ENCODE data around the gene AADAT.
"Not testable (repeated sequence)": the region's sequence is repeated elsewhere in the genome, so short reads cannot be mapped to it uniquely, and the experiment has no call there.

The AADAT gene

DNA sequence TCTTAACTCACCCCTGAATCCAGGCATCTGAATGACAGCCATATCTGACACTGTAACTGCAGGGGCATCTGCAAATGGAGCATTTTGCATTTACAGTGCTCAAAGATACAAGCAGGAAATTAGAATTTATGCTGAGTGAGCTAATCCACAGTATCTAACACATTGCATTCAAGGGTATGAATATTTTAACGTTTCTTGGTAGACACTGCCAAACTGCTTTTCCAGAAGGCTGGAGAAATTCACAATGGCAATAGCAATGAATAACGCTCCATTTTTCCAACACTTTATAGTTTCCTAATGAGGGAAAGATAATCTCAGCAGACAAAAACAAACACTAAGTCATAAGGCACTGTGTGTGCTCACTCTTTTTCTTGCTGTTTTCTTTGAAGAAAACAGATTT, 30.9 kb downstream of the AADAT start:
- Histone ChIP-seq H3K27me3 (ENCODE audit: insufficient read depth, low read length) (no peaks in the 10 kb centered on the region), H3K36me3 (ENCODE audit: insufficient read depth, low read length) (no peaks in the 10 kb centered on the region; the same call in 1 of the 2 replicates), H2AFZ (ENCODE audit: low read length, unreplicated experiment) (no peak overlapping the region), H3K79me2 (ENCODE audit: control insufficient read depth, insufficient read depth, low read length, unreplicated experiment) (no peaks in the 10 kb centered on the region), H3K4me3 (ENCODE audit: low read depth, low read length) (no peak overlapping the region), H3K4me1 (ENCODE audit: control insufficient read depth, insufficient read depth, low read length, unreplicated experiment) (no peaks in the 10 kb centered on the region), H3K27ac (ENCODE audit: low read depth, low read length) (no peak overlapping the region)

GRCh38 chr4:170057866-170058265, 31.9 kb downstream of the AADAT start:
- H3K4me1 ChIP-seq (ENCODE audit: control insufficient read depth, insufficient read depth, low read length, unreplicated experiment), result no peaks in the 10 kb centered on the region
- H3K27ac ChIP-seq (ENCODE audit: low read depth, low read length), result no peak overlapping the region
- no peak overlapping the region for H2AFZ ChIP-seq (ENCODE audit: low read length, unreplicated experiment)
- no peaks in the 10 kb centered on the region for H3K36me3 ChIP-seq (ENCODE audit: insufficient read depth, low read length)
- H3K79me2 ChIP-seq (ENCODE audit: control insufficient read depth, insufficient read depth, low read length, unreplicated experiment), result no peaks in the 10 kb centered on the region
- no peaks in the 10 kb centered on the region for H3K27me3 ChIP-seq (ENCODE audit: insufficient read depth, low read length)
- H3K4me3 ChIP-seq (ENCODE audit: low read depth, low read length), result no peak overlapping the region

GRCh38 chr4:170052919-170053318, 36.8 kb downstream of the AADAT start:
- H2AFZ ChIP-seq (ENCODE audit: low read length, unreplicated experiment), result no peak overlapping the region
- no peak overlapping the region for H3K27ac ChIP-seq (ENCODE audit: low read depth, low read length)
- H3K4me1 ChIP-seq (ENCODE audit: control insufficient read depth, insufficient read depth, low read length, unreplicated experiment), result no peaks in the 10 kb centered on the region
- H3K36me3 ChIP-seq (ENCODE audit: insufficient read depth, low read length), result no peaks in the 10 kb centered on the region
- H3K4me3 ChIP-seq (ENCODE audit: low read depth, low read length), result no peak overlapping the region
- no peaks in the 10 kb centered on the region for H3K79me2 ChIP-seq (ENCODE audit: control insufficient read depth, insufficient read depth, low read length, unreplicated experiment)
- no peaks in the 10 kb centered on the region for H3K27me3 ChIP-seq (ENCODE audit: insufficient read depth, low read length)

- Histone ChIP-seq H3K27me3 (ENCODE audit: insufficient read depth, low read length) (no peaks in the 10 kb centered on the region), H3K4me1 (ENCODE audit: control insufficient read depth, insufficient read depth, low read length, unreplicated experiment) (no peaks in the 10 kb centered on the region), H3K36me3 (ENCODE audit: insufficient read depth, low read length) (no peaks in the 10 kb centered on the region), H3K4me3 (ENCODE audit: low read depth, low read length) (no peak overlapping the region), H3K27ac (ENCODE audit: low read depth, low read length) (no peak overlapping the region), H2AFZ (ENCODE audit: low read length, unreplicated experiment) (no peak overlapping the region), H3K79me2 (ENCODE audit: control insufficient read depth, insufficient read depth, low read length, unreplicated experiment) (no peaks in the 10 kb centered on the region)
Measured at GRCh38 chr4:170051402-170051801, 38.4 kb downstream of the AADAT start.

GRCh38 chr4:170049766-170050165, 40.0 kb downstream of the AADAT start:
- no peaks in the 10 kb centered on the region for H3K4me1 ChIP-seq (ENCODE audit: control insufficient read depth, insufficient read depth, low read length, unreplicated experiment)
- H3K4me3 ChIP-seq (ENCODE audit: low read depth, low read length), result no peak overlapping the region
- no peak overlapping the region for H3K27ac ChIP-seq (ENCODE audit: low read depth, low read length)
- H3K79me2 ChIP-seq (ENCODE audit: control insufficient read depth, insufficient read depth, low read length, unreplicated experiment), result no peaks in the 10 kb centered on the region
- H2AFZ ChIP-seq (ENCODE audit: low read length, unreplicated experiment), result no peak overlapping the region
- no peaks in the 10 kb centered on the region for H3K36me3 ChIP-seq (ENCODE audit: insufficient read depth, low read length)
- no peaks in the 10 kb centered on the region for H3K27me3 ChIP-seq (ENCODE audit: insufficient read depth, low read length)

GRCh38 chr4:170047771-170048354, 41.9 kb downstream of the AADAT start:
- H2AFZ ChIP-seq (ENCODE audit: low read length, unreplicated experiment), result no peak overlapping the region
- no peaks in the 10 kb centered on the region for H3K4me1 ChIP-seq (ENCODE audit: control insufficient read depth, insufficient read depth, low read length, unreplicated experiment)
- no peaks in the 10 kb centered on the region for H3K27me3 ChIP-seq (ENCODE audit: insufficient read depth, low read length)
- no peak overlapping the region for H3K4me3 ChIP-seq (ENCODE audit: low read depth, low read length)
- no peaks in the 10 kb centered on the region for H3K79me2 ChIP-seq (ENCODE audit: control insufficient read depth, insufficient read depth, low read length, unreplicated experiment)
- H3K36me3 ChIP-seq (ENCODE audit: insufficient read depth, low read length), result no peaks in the 10 kb centered on the region
- H3K27ac ChIP-seq (ENCODE audit: low read depth, low read length), result no peak overlapping the region

DNA sequence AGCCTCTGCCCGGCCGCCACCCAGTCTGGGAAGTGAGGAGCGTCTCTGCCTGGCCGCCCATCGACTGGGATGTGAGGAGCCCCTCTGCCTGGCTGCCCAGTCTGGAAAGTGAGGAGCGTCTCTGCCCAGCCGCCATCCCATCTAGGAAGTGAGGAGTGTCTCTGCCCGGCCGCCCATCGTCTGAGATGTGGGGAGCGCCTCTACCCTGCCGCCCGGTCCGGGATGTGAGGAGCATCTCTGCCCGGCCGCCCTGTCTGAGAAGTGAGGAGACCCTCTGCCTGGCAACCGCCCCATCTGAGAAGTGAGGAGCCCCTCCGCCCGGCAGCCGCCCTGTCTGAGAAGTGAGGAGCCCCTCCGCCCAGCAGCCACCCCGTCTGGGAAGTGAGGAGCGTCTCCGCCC, 43.6 kb downstream of the AADAT start:
- H3K36me3 ChIP-seq (ENCODE audit: insufficient read depth, low read length); H2AFZ ChIP-seq (ENCODE audit: low read length, unreplicated experiment); H3K79me2 ChIP-seq (ENCODE audit: control insufficient read depth, insufficient read depth, low read length, unreplicated experiment); H3K4me3 ChIP-seq (ENCODE audit: low read depth, low read length); H3K27me3 ChIP-seq (ENCODE audit: insufficient read depth, low read length); H3K27ac ChIP-seq (ENCODE audit: low read depth, low read length); H3K4me1 ChIP-seq (ENCODE audit: control insufficient read depth, insufficient read depth, low read length, unreplicated experiment): not testable (repeated sequence)

- H3K79me2 ChIP-seq (ENCODE audit: control insufficient read depth, insufficient read depth, low read length, unreplicated experiment), result no peaks in the 10 kb centered on the region
- no peaks in the 10 kb centered on the region for H3K4me1 ChIP-seq (ENCODE audit: control insufficient read depth, insufficient read depth, low read length, unreplicated experiment)
- H3K36me3 ChIP-seq (ENCODE audit: insufficient read depth, low read length), result no peaks in the 10 kb centered on the region
- peaks cover 7% of the 10 kb centered on the region for H3K27me3 ChIP-seq (ENCODE audit: insufficient read depth, low read length)
- H3K4me3 ChIP-seq (ENCODE audit: low read depth, low read length), result no peak overlapping the region
- no peak overlapping the region for H2AFZ ChIP-seq (ENCODE audit: low read length, unreplicated experiment)
- no peak overlapping the region for H3K27ac ChIP-seq (ENCODE audit: low read depth, low read length)
Measured at GRCh38 chr4:170040031-170040680, 49.6 kb downstream of the AADAT start.

- H3K27ac ChIP-seq (ENCODE audit: low read depth, low read length), result no peak overlapping the region
- no peaks in the 10 kb centered on the region for H3K79me2 ChIP-seq (ENCODE audit: control insufficient read depth, insufficient read depth, low read length, unreplicated experiment)
- H3K27me3 ChIP-seq (ENCODE audit: insufficient read depth, low read length), result peaks cover 10% of the 10 kb centered on the region
- no peaks in the 10 kb centered on the region for H3K36me3 ChIP-seq (ENCODE audit: insufficient read depth, low read length)
- no peak overlapping the region for H3K4me3 ChIP-seq (ENCODE audit: low read depth, low read length)
- H2AFZ ChIP-seq (ENCODE audit: low read length, unreplicated experiment), result no peak overlapping the region
- H3K4me1 ChIP-seq (ENCODE audit: control insufficient read depth, insufficient read depth, low read length, unreplicated experiment), result no peaks in the 10 kb centered on the region
Measured at GRCh38 chr4:170038769-170039168, 51.0 kb downstream of the AADAT start.

DNA sequence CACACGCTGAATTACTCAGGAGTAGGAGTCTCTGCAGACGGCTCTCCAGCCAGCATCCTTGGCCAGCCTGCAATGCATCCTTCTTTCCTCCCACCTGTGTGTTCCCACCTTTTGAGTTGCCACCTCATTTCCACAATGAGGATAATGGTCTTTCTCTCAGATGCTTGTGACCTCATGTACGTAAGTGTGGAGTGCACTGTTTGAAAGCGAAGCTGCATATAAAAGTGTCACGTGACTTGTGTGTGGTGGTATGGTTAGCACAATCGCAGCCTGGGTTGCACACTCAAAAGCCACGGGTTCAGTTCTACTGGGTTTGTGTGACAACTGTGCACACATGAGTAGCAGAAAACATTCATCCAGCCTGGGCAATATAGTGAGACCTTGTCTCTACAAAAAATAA, 51.5 kb downstream of the AADAT start:
- no peak overlapping the region for H3K4me3 ChIP-seq (ENCODE audit: low read depth, low read length)
- H2AFZ ChIP-seq (ENCODE audit: low read length, unreplicated experiment), result no peak overlapping the region
- H3K4me1 ChIP-seq (ENCODE audit: control insufficient read depth, insufficient read depth, low read length, unreplicated experiment), result no peaks in the 10 kb centered on the region

GRCh38 chr4:170037481-170037880, 52.3 kb downstream of the AADAT start:
- no peak overlapping the region for H2AFZ ChIP-seq (ENCODE audit: low read length, unreplicated experiment)
- H3K79me2 ChIP-seq (ENCODE audit: control insufficient read depth, insufficient read depth, low read length, unreplicated experiment), result no peaks in the 10 kb centered on the region
- H3K4me1 ChIP-seq (ENCODE audit: control insufficient read depth, insufficient read depth, low read length, unreplicated experiment), result no peaks in the 10 kb centered on the region
- H3K4me3 ChIP-seq (ENCODE audit: low read depth, low read length), result no peak overlapping the region
- peaks cover 12% of the 10 kb centered on the region for H3K27me3 ChIP-seq (ENCODE audit: insufficient read depth, low read length)
- no peaks in the 10 kb centered on the region for H3K36me3 ChIP-seq (ENCODE audit: insufficient read depth, low read length)
- no peak overlapping the region for H3K27ac ChIP-seq (ENCODE audit: low read depth, low read length)

More for the DNA sequence above, 51.5 kb downstream of the AADAT start:
- H3K79me2 ChIP-seq (ENCODE audit: control insufficient read depth, insufficient read depth, low read length, unreplicated experiment), result no peaks in the 10 kb centered on the region
- no peak overlapping the region for H3K27ac ChIP-seq (ENCODE audit: low read depth, low read length)
- peaks cover 12% of the 10 kb centered on the region for H3K27me3 ChIP-seq (ENCODE audit: insufficient read depth, low read length)
- H3K36me3 ChIP-seq (ENCODE audit: insufficient read depth, low read length), result no peaks in the 10 kb centered on the region

Data from ACC112 (cell line).